HG02970 (cell line): ENCODE results near the gene SLC41A1.

Source experiments
- ATAC-seq: cut with Tn5 transposase; IDR thresholded peaks from one replicate; pipeline ENCODE4 v1.9.1; 2021; ENCODE audit warnings: mild to moderate bottlenecking, moderate library complexity, moderate number of reproducible peaks; ENCODE audit not compliant: unreplicated experiment, low FRiP score

SLC41A1 gene

DNA sequence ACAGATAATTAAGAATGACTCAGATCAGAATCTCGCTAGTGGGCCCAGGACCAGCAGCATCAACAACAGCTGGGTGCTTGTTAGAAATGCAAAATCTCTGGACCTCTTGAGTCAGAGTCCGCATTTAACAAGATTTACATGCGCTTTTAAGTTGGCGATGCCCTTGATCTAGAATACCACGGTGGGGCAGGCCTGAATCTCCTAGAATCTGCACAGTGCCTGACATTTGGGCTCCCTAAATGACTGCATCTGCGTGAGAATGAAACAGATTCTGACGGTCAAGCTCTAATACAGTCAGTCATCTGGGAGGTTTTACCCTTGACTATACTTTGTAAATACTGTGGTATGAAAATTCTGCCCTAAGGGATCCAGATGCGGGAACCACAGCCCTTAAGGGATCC lies 20.5 kb downstream of the SLC41A1 start:
- ATAC-seq = no peak

GRCh38 chr1:205791568-205792180 lies 21.3 kb downstream of the SLC41A1 start:
- ATAC-seq = no peak

DNA sequence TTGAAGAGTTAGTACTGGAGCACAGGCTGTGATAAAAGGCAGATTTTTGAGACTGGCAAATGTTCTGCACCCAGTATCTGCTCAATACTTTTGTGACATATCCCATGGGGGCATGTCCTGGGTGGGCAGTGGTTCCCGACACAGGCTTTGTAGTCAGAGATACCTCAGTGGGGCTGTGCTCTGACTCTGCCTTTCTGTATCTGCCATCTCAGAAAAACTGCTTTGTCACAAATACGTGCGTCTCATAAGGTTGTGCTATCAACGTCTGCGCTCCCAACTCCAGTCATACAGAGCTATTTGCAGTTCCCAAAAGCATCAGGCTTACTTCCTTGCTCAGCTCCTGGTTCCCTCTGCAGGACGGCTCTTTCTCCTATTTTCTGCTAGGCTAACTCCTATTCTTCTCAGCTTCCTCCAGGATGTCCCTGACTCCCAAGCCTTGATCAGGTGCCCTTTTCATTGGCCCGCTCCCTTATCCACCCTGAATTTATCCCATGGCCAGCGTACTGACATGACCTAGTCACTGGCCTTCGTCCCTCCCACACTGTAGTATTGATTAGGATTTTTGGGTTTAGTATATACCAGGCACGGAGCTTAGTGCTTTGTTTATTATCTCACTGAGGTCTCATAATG lies 25.6 kb downstream of the SLC41A1 start:
- no peak for ATAC-seq

- no peak for ATAC-seq
Measured at GRCh38 chr1:205786601-205787000, 26.4 kb downstream of the SLC41A1 start.

DNA sequence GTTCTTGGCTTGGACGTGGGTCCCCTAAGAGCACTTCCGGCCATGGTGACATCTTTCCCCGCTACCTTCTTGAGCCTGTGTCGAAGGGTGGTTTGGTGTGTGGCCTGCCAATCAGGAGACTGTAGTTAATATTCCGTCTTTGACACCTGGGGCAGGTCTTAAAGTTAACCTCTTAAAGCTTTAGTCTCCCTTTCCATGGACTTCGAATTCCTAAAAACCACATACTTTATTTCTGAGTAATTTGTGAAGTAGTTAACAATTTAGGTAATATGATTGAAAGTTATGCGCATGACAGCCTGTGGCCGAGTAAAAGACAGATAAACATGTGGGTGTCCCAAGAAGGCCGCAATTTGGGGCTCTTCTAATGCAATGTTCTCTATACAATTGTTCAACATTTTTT lies 27.6 kb downstream of the SLC41A1 start:
- ATAC-seq = no peak

DNA sequence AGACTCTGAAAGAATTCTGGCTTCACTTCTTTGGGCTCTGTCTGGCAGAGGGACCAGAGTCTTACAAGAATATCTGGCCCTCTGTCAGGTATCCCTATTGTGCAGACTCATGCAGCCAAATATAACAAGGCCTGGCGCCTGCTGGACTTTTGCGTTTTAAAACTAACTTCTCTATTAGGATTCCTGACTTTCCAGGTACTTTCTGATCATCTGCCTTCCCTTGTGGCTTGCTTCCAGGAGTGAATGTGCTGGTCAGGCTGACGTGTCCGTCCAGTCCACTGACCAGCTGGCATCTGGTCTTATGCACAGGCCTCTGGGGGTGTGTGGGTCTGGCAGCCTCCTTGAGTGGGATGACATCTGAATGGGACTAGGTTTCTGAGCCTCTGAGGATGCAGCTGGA lies 29.1 kb downstream of the SLC41A1 start:
- ATAC-seq = no peak

- no peak for ATAC-seq
Measured at GRCh38 chr1:205783433-205783795, 29.6 kb downstream of the SLC41A1 start.

- ATAC-seq = no peak
Measured at GRCh38 chr1:205782627-205783432, 30.2 kb downstream of the SLC41A1 start.

DNA sequence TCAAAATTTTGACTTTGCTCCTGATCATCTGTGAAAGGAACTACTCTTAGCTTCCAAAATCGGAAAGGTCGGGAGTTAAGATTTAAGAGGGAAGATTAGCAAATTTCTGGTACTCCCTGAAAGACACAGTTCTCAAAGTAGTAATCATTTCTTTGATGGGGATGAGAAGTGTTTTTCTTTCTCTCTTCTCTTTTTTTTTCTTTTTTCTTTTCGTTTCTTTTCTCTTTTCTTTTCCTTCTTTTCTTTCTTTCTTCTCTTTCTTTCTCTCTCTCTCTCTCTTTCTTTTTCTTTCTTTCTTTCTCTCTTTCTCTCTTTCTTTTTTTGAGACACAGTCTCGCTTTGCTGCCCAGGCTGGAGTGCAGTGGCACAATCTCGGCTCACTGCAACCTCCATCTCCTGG lies 32.7 kb downstream of the SLC41A1 start:
- ATAC-seq = no peak

DNA sequence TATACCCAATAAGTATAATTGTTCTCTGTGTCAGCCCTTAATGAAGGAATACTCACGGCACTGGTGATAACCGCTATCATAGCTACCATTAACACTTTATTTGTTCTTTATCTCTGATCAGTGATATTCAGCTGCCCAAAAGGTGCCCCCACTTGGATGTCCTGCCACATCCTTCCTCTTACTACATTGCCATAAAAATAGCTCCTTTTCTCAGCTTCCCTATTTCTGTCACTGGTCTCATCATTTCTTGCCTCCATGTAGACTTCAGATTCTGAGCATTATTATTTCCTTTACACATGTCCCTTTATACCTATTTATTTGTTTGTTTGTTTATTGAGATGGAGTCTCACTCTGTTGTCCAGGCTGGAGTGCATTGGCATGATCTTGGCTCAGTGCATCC lies 35.0 kb downstream of the SLC41A1 start:
- no peak for ATAC-seq

GRCh38 chr1:205775717-205776056 lies 37.3 kb downstream of the SLC41A1 start:
- no peak for ATAC-seq

DNA sequence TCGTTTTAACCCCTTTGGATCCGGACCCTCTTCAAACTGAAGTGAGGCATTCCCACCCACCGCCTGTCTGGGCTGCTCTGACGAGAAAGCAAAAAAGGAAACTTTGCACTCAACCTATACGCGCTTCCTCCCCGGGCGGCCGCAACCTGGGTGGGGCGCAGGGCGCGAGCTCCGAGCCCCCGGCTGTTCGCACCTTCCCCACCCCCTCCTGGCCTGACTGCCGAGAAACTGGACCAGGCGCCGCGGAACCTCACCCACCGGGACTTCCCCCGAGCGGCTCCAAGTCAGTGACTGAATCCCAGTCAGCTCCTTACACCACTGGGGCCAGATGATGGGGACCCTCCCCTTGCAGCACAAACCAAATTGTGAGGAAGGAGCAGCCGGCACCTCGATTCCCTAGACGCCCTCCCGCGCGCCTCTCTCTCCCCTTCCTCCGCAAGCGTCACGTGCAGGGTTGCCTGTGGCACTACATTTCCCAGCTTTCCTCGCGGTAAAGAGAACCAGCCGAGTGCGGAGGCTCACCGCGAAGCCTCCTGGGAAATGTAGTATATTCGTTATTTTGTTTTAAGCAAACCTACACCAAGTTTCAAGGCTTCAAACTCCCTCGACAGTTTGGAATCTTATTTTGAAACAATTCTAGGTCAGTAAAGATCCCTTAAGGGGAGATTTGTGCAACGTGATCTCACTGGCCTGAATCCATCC lies 37.8 kb downstream of the SLC41A1 start, which contains the start of gene RAB29:
TSS of gene RAB29 (minus strand) at position 468 of the 702 bp plus-strand sequence. CDS start 526 bp downstream, outside the sequence.
- peak; percentile 69 for ATAC-seq

DNA sequence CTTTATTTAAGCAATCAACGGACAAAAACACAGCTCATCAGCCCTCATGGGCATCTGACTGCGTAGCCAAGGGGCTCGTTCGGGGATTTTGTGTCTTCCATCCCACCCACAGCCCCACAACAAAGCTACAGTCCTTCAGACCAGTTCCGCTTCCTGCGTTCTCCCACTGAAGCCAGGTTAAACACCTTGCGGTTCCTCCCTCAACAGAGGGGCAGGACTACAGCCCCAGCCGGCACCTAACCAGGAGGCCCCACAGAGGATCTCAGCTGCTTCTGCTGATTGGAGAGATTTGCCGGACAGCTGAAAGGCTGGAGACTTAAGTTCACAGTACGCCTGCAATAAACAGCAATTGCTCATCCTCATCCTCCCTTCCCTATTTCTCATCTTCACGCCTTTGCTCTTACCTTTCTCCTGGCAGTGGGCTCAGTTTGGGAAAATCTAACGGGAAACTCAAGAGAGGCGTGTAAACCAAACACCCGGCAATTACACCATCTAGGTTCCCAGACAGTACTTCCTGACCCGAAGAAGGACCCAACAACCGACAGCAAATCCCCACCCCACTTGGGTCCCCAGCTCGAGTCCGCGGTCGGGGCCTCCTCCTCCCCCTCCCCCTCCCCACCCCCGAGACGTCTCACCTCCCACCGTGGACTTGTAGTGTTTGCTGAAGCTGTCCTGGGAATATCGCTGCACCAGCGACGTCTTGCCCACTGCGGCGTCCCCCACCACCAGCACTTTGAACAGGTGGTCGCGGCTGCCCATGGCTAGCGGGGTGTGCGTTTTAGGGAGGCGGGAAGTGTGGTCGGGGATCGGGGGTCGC lies 38.6 kb downstream of the SLC41A1 start:
- ATAC-seq = no peak

DNA sequence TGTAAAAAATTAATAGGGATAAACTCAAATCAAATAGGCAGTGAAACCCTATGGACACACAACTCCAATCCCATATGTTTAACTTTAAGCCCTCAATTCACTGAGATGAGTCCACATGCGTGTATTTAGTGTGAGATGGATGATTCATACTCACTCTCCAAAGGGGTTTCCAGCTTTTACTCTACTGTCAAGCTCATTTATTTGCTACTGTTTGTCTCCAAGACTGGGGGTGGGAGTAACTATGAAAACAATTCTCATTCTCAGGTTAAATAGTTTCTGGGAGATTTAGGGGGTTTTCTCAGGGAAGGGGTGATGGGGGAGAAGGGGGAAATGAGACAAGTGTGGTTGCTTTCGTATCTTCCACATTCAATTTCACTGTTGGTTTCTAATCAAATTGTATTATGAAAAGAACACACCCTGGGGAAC lies 40.4 kb downstream of the SLC41A1 start:
- no peak for ATAC-seq

DNA sequence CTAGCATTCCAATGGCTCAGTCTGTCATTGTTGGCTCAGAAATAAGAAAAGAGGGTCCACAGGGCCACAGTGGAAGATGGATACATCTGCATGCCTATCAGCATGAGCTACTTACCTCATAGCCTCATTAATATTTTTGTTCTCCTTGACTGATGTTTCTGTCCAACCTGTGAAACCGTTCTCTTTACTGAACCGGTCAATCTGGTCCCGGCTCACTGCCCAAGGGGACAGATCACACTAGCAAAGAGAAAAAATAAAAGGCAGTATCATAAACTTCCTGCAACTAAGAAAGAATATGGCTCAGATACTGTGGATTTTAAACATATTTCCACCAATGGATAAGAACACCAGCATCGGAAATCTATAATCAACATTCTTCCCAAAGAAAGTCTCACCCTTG lies 42.4 kb downstream of the SLC41A1 start:
- no peak for ATAC-seq

GRCh38 chr1:205769641-205770365 lies 43.2 kb downstream of the SLC41A1 start:
- no peak for ATAC-seq

DNA sequence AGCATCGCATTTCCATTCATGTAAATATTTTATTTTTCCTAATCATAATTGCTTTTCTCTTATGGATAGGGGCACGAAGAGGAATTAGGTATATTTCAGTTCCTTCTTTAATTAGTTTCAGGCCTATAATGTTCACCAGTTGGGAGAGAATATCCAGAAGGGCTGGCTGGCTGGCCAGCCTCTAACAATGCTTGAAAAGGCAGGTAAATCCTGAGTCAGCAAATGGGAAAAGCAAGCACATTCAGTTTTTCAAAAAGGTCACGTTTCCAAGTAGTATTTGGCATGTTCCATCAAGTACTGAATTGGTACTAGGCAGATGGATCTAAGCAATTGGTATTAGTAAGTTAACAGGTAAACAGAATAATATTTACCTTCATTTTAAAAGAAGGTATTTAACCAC lies 45.8 kb downstream of the SLC41A1 start:
- no peak for ATAC-seq

DNA sequence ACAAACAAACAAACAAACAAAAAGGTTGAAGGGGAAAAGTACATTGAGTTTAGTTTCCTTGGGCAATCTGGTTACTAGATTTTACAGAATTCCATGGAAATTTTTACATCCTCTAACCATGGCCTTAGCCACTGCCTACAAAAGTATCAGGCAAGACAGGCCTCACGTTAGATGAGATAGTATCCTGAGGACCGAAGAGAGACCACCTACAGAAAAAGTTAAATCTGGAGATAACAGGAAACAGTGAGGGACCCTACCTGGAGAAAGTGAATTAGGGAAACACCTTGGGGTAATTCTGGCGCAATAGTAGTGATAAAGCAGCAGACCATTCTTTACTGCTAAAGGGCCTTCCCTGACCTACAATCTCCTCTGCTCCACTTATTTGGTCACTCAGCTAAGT lies 46.4 kb downstream of the SLC41A1 start:
- no peak for ATAC-seq

GRCh38 chr1:205766038-205766437 lies 47.0 kb downstream of the SLC41A1 start:
- ATAC-seq = no peak

- no peak for ATAC-seq
Measured at GRCh38 chr1:205764578-205764977, 48.4 kb downstream of the SLC41A1 start.
